Adrenal gland (tissue), 12 donors: ENCODE measurements around the gene ARMC9. TPM values are rescaled to one million over a fixed set of nuclear protein-coding genes. Genes with fewer than 3 reads are reported as not detected.
A peak's percentile ranks its signal among the peaks of the same experiment; 100 is the strongest.

ENCODE experiments used
- DNase-seq, 7 donors: peaks; one replicate each; pipeline ENCODE4 v3.0.0-alpha.2; 2019 to 2020
- H3K27ac ChIP-seq, 5 donors: fragments of 200-600 bp; sonication (generic) in 4 of 5; 1 replicate in 3 of 5; 2 replicates in 2 of 5; pipeline versions ENCODE4 v1.5.1 to v1.8.0; 2016 to 2020; ENCODE audit warnings: mild to moderate bottlenecking in 1 of 5
- H3K27me3 ChIP-seq: fragments of 200-600 bp; 2 replicates; pipeline ENCODE4 v1.8.0; 2021
- H3K36me3 ChIP-seq, 2 donors: fragments of 200-600 bp; replicated peaks in 1 of 2; 1 replicate in 1 of 2; 2 replicates in 1 of 2; pipeline versions ENCODE4 v1.5.1 to v1.8.0; 2018 to 2022
- H3K4me1 ChIP-seq, 2 donors: fragments of 200-600 bp; replicated peaks in 1 of 2; 1 replicate in 1 of 2; 2 replicates in 1 of 2; pipeline versions ENCODE4 v1.5.1 to v1.8.0; 2018 to 2021
- H3K4me3 ChIP-seq, 4 donors: fragments of 200-600 bp; sonication (generic) in 3 of 4; one replicate each; pipeline ENCODE4 v1.5.1; 2016 to 2018
- H3K9me3 ChIP-seq, 3 donors: fragments of 200-600 bp; sonication (generic) in 1 of 3; replicated peaks in 1 of 3; 1 replicate in 2 of 3; 2 replicates in 1 of 3; pipeline versions ENCODE4 v1.5.1 to v1.8.0; 2016 to 2021
- CTCF ChIP-seq, 6 experiments: fragments of 450-650 bp in 4 of 6; fragments of 200-600 bp in 2 of 6; sonication (generic) in 1 of 6; IDR thresholded peaks; 1 replicate in 5 of 6; 2 replicates in 1 of 6; pipeline versions ENCODE4 v1.5.1 to v1.8.0; 2016 to 2021; ENCODE audit warnings: antibody characterized with exemption in 6 of 6, mild to moderate bottlenecking in 2 of 6, moderate library complexity in 1 of 6
- POLR2A ChIP-seq, 2 donors: fragments of 450-650 bp; IDR thresholded peaks; one replicate each; pipeline ENCODE4 v1.6.1; 2017; ENCODE audit warnings: antibody characterized with exemption in 2 of 2, mild to moderate bottlenecking in 2 of 2, moderate library complexity in 1 of 2
- WGBS, 4 donors: extraction: QIAGEN DNeasy Blood & Tissue Kit in 2 of 4; methylation state at CpG; one replicate each; pipeline versions ENCODE4 v1.1.5 to v1.1.7; 2013 to 2017; 5-methylcytosine and 5-hydroxymethylcytosine counted together
- intact Hi-C, 2 donors: fragments of 100-400 bp; cut with DNase I; formaldehyde crosslinking; loops; one replicate each; pipeline versions ENCODE4 v1.14.1 to v1.15.0; 2022 to 2023
- polyA plus RNA-seq, 3 donors: library from polyadenylated mRNA; stranded (reverse); fragments of 200-250 nt in 2 of 3; fragments of 350-450 nt in 1 of 3; fragmentation: Illumina TruSeq in 1 of 3; extraction: RNeasy Lipid Tissue Mini Kit (QIAGEN cat#74804) in 1 of 3; gene quantifications; one replicate each; pipeline ENCODE4 v1.2.3, GENCODE V29; 2013 to 2014
- total RNA-seq, 9 donors: library from RNA; depleted of rRNA in 4 of 9; stranded (reverse); fragments of >200 nt in 4 of 9; fragments of 120-200 nt in 1 of 9; fragmentation: NEBNext Ultra II Directional in 1 of 9; extraction: Animal tissue kit (Norgen Biotek cat#: 25700) in 1 of 9; gene quantifications; one replicate each; pipeline versions ENCODE4 v1.1.0 to v1.2.4, GENCODE V29; 2013 to 2023
- donor health status: healthy with polysubstance abuse.
- donor health status: Bipolar disorder and iron deficiency.
- donor health status: DM: yes; HTN: yes; CAD: no.
- donor health status: DM: no; HTN: no; CAD: no.
- donor health status: DM: no; HTN: no; CAD: no.
- donor health status: DM: yes; HTN: yes; CAD: no.

Gene ARMC9
- total and polyA plus RNA-seq, 12 donors = 22.0 to 109 (median 54.2) TPM

GRCh38 chr2:231199219-231199618 is 788 bp downstream of the ARMC9 start:
- intact Hi-C loops = loop anchor here in 1 of 2 donors (10.0 kb wide), 1 partner anchor 94 kb away; no protein-coding TSS in a partner anchor
- 22 to 27% (median 25%) methylated on average over 5 of the region's 5 CpGs for WGBS, 4 donors
- H3K27me3 ChIP-seq = no peaks in the 10 kb centered on the region
- peak overlapping the region in 3 of 5 donors; percentile 43 to 78 (median 76) for H3K27ac ChIP-seq
- peaks cover 6 to 28% of the 10 kb centered on the region in 2 donors for H3K4me1 ChIP-seq
- DNase-seq = peak in 3 of 7 donors; percentile 39 to 59 (median 41)
- TF ChIP-seq POLR2A (IDR thresholded peaks at IDR 0.05) (no peak), CTCF (IDR thresholded peaks at IDR 0.05) (no peak)
- peak overlapping the region in 3 of 4 donors; percentile 73 to 87 (median 79) for H3K4me3 ChIP-seq
- no peaks in the 10 kb centered on the region for H3K9me3 ChIP-seq
- no peaks in the 10 kb centered on the region for H3K36me3 ChIP-seq

- intact Hi-C loops = no loop called here
- H3K9me3 ChIP-seq = no peaks in the 10 kb centered on the region
- no peaks in the 10 kb centered on the region for H3K36me3 ChIP-seq
- TF ChIP-seq CTCF (IDR thresholded peaks at IDR 0.05) (no peak), POLR2A (IDR thresholded peaks at IDR 0.05) (no peak)
- H3K27ac ChIP-seq = no peak overlapping the region
- H3K4me3 ChIP-seq = no peak overlapping the region
- peaks cover 6 to 28% of the 10 kb centered on the region in 2 donors for H3K4me1 ChIP-seq
- DNase-seq = peak in 2 of 7 donors; percentile 26 to 53
- no peaks in the 10 kb centered on the region for H3K27me3 ChIP-seq
- 91 to 93% (median 91%) methylated on average over 3 of the region's 3 CpGs for WGBS, 4 donors
These were observed 2.5 kb downstream of the ARMC9 start for GRCh38 chr2:231200805-231201474.

GRCh38 chr2:231201475-231201814 is 3.0 kb downstream of the ARMC9 start:
- Histone ChIP-seq H3K4me1 (peaks cover 6 to 28% of the 10 kb centered on the region in 2 donors), H3K4me3 (no peak overlapping the region), H3K9me3 (no peaks in the 10 kb centered on the region), H3K36me3 (no peaks in the 10 kb centered on the region), H3K27me3 (no peaks in the 10 kb centered on the region), H3K27ac (no peak overlapping the region)
- TF ChIP-seq POLR2A (IDR thresholded peaks at IDR 0.05) (no peak), CTCF (IDR thresholded peaks at IDR 0.05) (no peak)
- intact Hi-C loops = no loop called here
- 80 to 85% (median 83%) methylated on average over 4 of the region's 4 CpGs for WGBS, 4 donors
- DNase-seq = no peak

- Histone ChIP-seq H3K4me3 (no peak overlapping the region), H3K4me1 (peaks cover 6 to 23% of the 10 kb centered on the region in 2 donors), H3K27ac (no peak overlapping the region), H3K36me3 (no peaks in the 10 kb centered on the region), H3K27me3 (no peaks in the 10 kb centered on the region), H3K9me3 (no peaks in the 10 kb centered on the region)
- DNase-seq = peak in 2 of 7 donors; percentile 4 to 10
- intact Hi-C loops = no loop called here
- 88 to 95% (median 93%) methylated on average over 7 of the region's 7 CpGs for WGBS, 4 donors
- TF ChIP-seq POLR2A (IDR thresholded peaks at IDR 0.05) (no peak), CTCF (IDR thresholded peaks at IDR 0.05) (no peak)
These were observed 4.7 kb downstream of the ARMC9 start for GRCh38 chr2:231203087-231203486.
